Liver (tissue), 9 donors: ENCODE measurements around the gene RPS6KA4. TPM values are rescaled to one million over a fixed set of nuclear protein-coding genes. Genes with fewer than 3 reads are reported as not detected.

Experiments used
- DNase-seq: peaks from one replicate; pipeline ENCODE4 v3.0.0-alpha.2; 2017; ENCODE audit warnings: low spot score
- H3K27ac ChIP-seq, 2 donors: one replicate each; pipeline ENCODE4 v1.7.0; 2013; ENCODE audit warnings: inconsistent platforms in 2 of 2, low read length in 2 of 2, control low read depth in 1 of 2, low read depth in 1 of 2, mild to moderate bottlenecking in 1 of 2
- H3K27me3 ChIP-seq, 4 donors: one replicate each; pipeline versions ENCODE4 v1.6.1 to v1.7.0; 2013; ENCODE audit warnings: low read length in 3 of 4, inconsistent platforms in 1 of 4, mild to moderate bottlenecking in 1 of 4, moderate library complexity in 1 of 4; ENCODE audit not compliant: control insufficient read depth in 4 of 4, insufficient read depth in 4 of 4
- H3K36me3 ChIP-seq, 4 donors: one replicate each; pipeline versions ENCODE4 v1.6.1 to v1.7.0; 2013; ENCODE audit warnings: low read length in 3 of 4, mild to moderate bottlenecking in 3 of 4, low read depth in 1 of 4, moderate library complexity in 1 of 4; ENCODE audit not compliant: control insufficient read depth in 4 of 4, insufficient read depth in 3 of 4
- H3K4me1 ChIP-seq, 4 donors: one replicate each; pipeline versions ENCODE4 v1.6.1 to v1.7.0; 2013; ENCODE audit warnings: low read length in 3 of 4, mild to moderate bottlenecking in 3 of 4, moderate library complexity in 1 of 4; ENCODE audit not compliant: control insufficient read depth in 4 of 4, insufficient read depth in 4 of 4
- H3K4me3 ChIP-seq, 3 donors: one replicate each; pipeline versions ENCODE4 v1.6.1 to v1.7.0; 2013; ENCODE audit warnings: low read length in 3 of 3, control low read depth in 1 of 3, low read depth in 1 of 3, mild to moderate bottlenecking in 1 of 3
- H3K9ac ChIP-seq, 2 donors: one replicate each; pipeline ENCODE4 v1.7.0; 2013; ENCODE audit warnings: low read length in 2 of 2, mild to moderate bottlenecking in 2 of 2, moderate library complexity in 2 of 2, control low read depth in 1 of 2, low read depth in 1 of 2
- H3K9me3 ChIP-seq, 4 donors: one replicate each; pipeline versions ENCODE4 v1.6.1 to v1.7.0; 2013; ENCODE audit warnings: low read length in 3 of 4; ENCODE audit not compliant: control insufficient read depth in 4 of 4
- CTCF ChIP-seq: fragments of 150-350 bp; IDR thresholded peaks from 2 replicates; pipeline ENCODE4 v1.5.1; 2017; ENCODE audit warnings: improper control_type of control experiment, low read depth, low read length; ENCODE audit not compliant: missing input control
- GABPA ChIP-seq, 2 donors: IDR thresholded peaks in 1 of 2; conservative IDR thresholded peaks in 1 of 2; 2 replicates each; pipeline ENCODE4 v1.6.1; 2016; ENCODE audit warnings: antibody characterized with exemption in 2 of 2, mild to moderate bottlenecking in 1 of 2, moderate library complexity in 1 of 2
- HNF4A ChIP-seq, 2 donors: conservative IDR thresholded peaks; 2 replicates each; pipeline ENCODE4 v1.6.1; 2016; ENCODE audit warnings: antibody characterized with exemption in 2 of 2, mild to moderate bottlenecking in 2 of 2
- HNF4G ChIP-seq: IDR thresholded peaks from 2 replicates; pipeline ENCODE4 v1.6.1; 2016; ENCODE audit warnings: antibody characterized with exemption
- MAX ChIP-seq: IDR thresholded peaks from 2 replicates; pipeline ENCODE4 v1.6.1; 2016; ENCODE audit warnings: antibody characterized with exemption
- NR2F2 ChIP-seq: IDR thresholded peaks from 2 replicates; pipeline ENCODE4 v1.6.1; 2016; ENCODE audit warnings: antibody characterized with exemption
- RAD21 ChIP-seq, 2 donors: IDR thresholded peaks; 2 replicates each; pipeline ENCODE4 v1.6.1; 2016; ENCODE audit warnings: antibody characterized with exemption in 2 of 2, mild to moderate bottlenecking in 2 of 2
- RXRA ChIP-seq, 2 donors: IDR thresholded peaks; 2 replicates each; pipeline ENCODE4 v1.6.1; 2017 to 2018; ENCODE audit warnings: antibody characterized with exemption in 2 of 2, mild to moderate bottlenecking in 1 of 2
- TAF1 ChIP-seq: conservative IDR thresholded peaks from 2 replicates; pipeline ENCODE4 v1.6.1; 2016; ENCODE audit warnings: antibody characterized with exemption, mild to moderate bottlenecking
- WGBS: extraction: QIAGEN DNeasy Blood & Tissue Kit; methylation state at CpG from one replicate; pipeline ENCODE4 v1.1.7; 2013; 5-methylcytosine and 5-hydroxymethylcytosine counted together
- polyA plus RNA-seq, 2 donors: library from polyadenylated mRNA; stranded (reverse) in 1 of 2; unstranded in 1 of 2; fragments of 200-250 nt in 1 of 2; fragments of >200 nt in 1 of 2; fragmentation: Nextera tagmentation in 1 of 2; extraction: Ambion mirVana in 1 of 2; gene quantifications; one replicate each; pipeline versions ENCODE4 v1.2.1 to v1.2.3, GENCODE V29; 2013 to 2015
- total RNA-seq, 2 donors: library from RNA; depleted of rRNA; stranded (reverse); fragments of >200 nt; gene quantifications; one replicate each; pipeline ENCODE4 v1.2.3, GENCODE V29; 2014
- TF ChIP-seq, protein P1 (sequence below): IDR thresholded peaks from 2 replicates; pipeline ENCODE4 v1.6.1; 2016; ENCODE audit warnings: antibody characterized with exemption, mild to moderate bottlenecking
- TF ChIP-seq, protein P2 (sequence below): IDR thresholded peaks from 2 replicates; pipeline ENCODE4 v1.6.1; 2016; ENCODE audit warnings: antibody characterized with exemption
- donor health status: healthy.
- donor health status: healthy.
- donor health status: healthy.
- donor health status: healthy.
- donor health status: healthy.

Gene RPS6KA4
- total and polyA plus RNA-seq, 4 donors = 2.0 to 13.5 (median 10.0) TPM

DNA sequence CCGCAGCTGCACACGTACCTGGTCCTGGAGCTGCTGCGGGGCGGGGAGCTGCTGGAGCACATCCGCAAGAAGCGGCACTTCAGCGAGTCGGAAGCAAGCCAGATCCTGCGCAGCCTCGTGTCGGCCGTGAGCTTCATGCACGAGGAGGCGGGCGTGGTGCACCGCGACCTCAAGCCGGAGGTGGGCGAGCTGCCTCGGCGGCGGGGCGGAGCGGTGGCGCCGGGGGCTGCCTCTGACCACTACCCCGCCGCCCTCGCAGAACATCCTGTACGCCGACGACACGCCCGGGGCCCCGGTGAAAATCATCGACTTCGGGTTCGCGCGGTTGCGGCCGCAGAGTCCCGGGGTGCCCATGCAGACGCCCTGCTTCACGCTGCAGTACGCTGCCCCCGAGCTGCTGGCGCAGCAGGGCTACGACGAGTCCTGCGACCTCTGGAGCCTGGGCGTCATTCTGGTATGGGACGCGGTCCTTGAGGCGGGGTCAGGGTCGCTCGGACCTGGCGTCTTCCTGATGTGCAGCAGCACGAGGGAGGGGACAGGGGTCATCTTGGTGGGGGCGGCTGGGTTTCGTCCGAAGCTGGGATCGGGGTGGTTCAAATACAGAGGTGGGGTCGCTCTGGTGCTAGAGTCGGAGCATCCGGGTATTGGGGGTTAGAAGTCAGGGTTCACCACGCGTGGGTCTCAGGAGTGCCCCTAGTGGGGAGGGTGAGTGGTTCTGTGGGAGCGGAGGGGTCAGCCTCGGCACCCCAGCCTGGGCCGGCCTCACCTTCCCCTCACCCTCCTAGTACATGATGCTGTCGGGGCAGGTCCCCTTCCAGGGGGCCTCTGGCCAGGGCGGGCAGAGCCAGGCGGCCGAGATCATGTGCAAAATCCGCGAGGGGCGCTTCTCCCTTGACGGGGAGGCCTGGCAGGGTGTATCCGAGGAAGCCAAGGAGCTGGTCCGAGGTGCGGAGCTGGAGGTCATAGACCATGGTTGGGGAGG is 10.8 kb downstream of the RPS6KA4 start:
- H3K36me3 ChIP-seq = peaks cover 12 to 25% (median 21%) of the 10 kb centered on the region in 4 donors
- WGBS = 94% methylated on average over 82 of the region's 82 CpGs
- no peaks in the 10 kb centered on the region for H3K9me3 ChIP-seq
- no peak overlapping the region for H3K27ac ChIP-seq
- no peak overlapping the region for H3K9ac ChIP-seq
- TF ChIP-seq MAX = no peak
- TF ChIP-seq, protein P1, sequence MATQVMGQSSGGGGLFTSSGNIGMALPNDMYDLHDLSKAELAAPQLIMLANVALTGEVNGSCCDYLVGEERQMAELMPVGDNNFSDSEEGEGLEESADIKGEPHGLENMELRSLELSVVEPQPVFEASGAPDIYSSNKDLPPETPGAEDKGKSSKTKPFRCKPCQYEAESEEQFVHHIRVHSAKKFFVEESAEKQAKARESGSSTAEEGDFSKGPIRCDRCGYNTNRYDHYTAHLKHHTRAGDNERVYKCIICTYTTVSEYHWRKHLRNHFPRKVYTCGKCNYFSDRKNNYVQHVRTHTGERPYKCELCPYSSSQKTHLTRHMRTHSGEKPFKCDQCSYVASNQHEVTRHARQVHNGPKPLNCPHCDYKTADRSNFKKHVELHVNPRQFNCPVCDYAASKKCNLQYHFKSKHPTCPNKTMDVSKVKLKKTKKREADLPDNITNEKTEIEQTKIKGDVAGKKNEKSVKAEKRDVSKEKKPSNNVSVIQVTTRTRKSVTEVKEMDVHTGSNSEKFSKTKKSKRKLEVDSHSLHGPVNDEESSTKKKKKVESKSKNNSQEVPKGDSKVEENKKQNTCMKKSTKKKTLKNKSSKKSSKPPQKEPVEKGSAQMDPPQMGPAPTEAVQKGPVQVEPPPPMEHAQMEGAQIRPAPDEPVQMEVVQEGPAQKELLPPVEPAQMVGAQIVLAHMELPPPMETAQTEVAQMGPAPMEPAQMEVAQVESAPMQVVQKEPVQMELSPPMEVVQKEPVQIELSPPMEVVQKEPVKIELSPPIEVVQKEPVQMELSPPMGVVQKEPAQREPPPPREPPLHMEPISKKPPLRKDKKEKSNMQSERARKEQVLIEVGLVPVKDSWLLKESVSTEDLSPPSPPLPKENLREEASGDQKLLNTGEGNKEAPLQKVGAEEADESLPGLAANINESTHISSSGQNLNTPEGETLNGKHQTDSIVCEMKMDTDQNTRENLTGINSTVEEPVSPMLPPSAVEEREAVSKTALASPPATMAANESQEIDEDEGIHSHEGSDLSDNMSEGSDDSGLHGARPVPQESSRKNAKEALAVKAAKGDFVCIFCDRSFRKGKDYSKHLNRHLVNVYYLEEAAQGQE = no peak
- no peak for TF ChIP-seq RXRA (IDR thresholded peaks at IDR 0.05)
- no peak for TF ChIP-seq GABPA (IDR thresholded peaks at IDR 0.05 in 1 of 2, conservative IDR thresholded peaks at IDR 0.05 in 1 of 2)
- TF ChIP-seq NR2F2 = no peak
- TF ChIP-seq, protein P2, sequence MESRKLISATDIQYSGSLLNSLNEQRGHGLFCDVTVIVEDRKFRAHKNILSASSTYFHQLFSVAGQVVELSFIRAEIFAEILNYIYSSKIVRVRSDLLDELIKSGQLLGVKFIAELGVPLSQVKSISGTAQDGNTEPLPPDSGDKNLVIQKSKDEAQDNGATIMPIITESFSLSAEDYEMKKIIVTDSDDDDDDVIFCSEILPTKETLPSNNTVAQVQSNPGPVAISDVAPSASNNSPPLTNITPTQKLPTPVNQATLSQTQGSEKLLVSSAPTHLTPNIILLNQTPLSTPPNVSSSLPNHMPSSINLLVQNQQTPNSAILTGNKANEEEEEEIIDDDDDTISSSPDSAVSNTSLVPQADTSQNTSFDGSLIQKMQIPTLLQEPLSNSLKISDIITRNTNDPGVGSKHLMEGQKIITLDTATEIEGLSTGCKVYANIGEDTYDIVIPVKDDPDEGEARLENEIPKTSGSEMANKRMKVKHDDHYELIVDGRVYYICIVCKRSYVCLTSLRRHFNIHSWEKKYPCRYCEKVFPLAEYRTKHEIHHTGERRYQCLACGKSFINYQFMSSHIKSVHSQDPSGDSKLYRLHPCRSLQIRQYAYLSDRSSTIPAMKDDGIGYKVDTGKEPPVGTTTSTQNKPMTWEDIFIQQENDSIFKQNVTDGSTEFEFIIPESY = no peak
- no peak for TF ChIP-seq TAF1
- no peak for TF ChIP-seq HNF4A (conservative IDR thresholded peaks at IDR 0.05)
- no peak for DNase-seq
- H3K4me3 ChIP-seq = no peak overlapping the region
- no peaks in the 10 kb centered on the region for H3K27me3 ChIP-seq
- H3K4me1 ChIP-seq = no peaks in the 10 kb centered on the region

DNA sequence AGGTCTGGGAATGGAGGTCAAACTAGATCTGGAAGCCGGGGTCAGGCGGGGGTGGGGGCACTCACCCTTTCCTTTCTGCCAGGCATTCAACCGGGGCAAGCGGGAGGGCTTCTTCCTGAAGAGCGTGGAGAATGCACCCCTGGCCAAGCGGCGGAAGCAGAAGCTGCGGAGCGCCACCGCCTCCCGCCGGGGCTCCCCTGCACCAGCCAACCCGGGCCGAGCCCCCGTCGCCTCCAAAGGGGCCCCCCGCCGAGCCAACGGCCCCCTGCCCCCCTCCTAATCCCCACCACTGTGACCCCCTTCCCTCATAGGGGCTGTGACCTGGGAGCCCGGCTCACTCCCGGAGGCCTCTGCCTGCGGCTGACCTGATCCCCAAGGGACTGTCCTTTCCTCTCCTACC is 12.2 kb downstream of the RPS6KA4 start:
- H3K4me3 ChIP-seq = no peak overlapping the region
- H3K27me3 ChIP-seq = no peaks in the 10 kb centered on the region
- no peak overlapping the region for H3K27ac ChIP-seq
- H3K4me1 ChIP-seq = no peaks in the 10 kb centered on the region
- WGBS = 92% methylated on average over 22 of the region's 22 CpGs
- TF ChIP-seq GABPA (IDR thresholded peaks at IDR 0.05 in 1 of 2, conservative IDR thresholded peaks at IDR 0.05 in 1 of 2) (no peak), HNF4A (conservative IDR thresholded peaks at IDR 0.05) (no peak), RAD21 (IDR thresholded peaks at IDR 0.05) (no peak), CTCF (no peak), MAX (no peak), RXRA (IDR thresholded peaks at IDR 0.05) (no peak), NR2F2 (no peak), HNF4G (no peak)
- TF ChIP-seq, protein P2 = no peak
- TF ChIP-seq, protein P1 = no peak
- H3K9me3 ChIP-seq = no peaks in the 10 kb centered on the region
- peaks cover 8 to 18% (median 13%) of the 10 kb centered on the region in 4 donors for H3K36me3 ChIP-seq
- no peak for DNase-seq
- H3K9ac ChIP-seq = no peak overlapping the region
